MCF 10A (cell line): ENCODE measurements around the gene NCKAP5L. TPM values are rescaled to one million over a fixed set of nuclear protein-coding genes. Genes with fewer than 3 reads are reported as not detected.

Experiments
- BruUV-seq: library from RNA; stranded (reverse); fragments of 400-500 nt; replicated peaks from 2 replicates; lab custom pipeline; 2021; lab: Mats Ljungman, UMichigan
- CTCF ChIA-PET: fragments of 300-600 bp; sonication (Branson Sonifier 250); formaldehyde crosslinking; extraction: SDS; loops from one replicate; lab custom pipeline; 2021; ENCODE audit warnings: antibody characterized with exemption, inconsistent platforms; lab: Yijun Ruan, JAX
- POLR2A ChIA-PET: fragments of 300-600, 350-650 bp; sonication (Branson Sonifier 250); formaldehyde crosslinking; extraction: SDS; loops from one replicate; lab custom pipeline; 2020; ENCODE audit warnings: antibody characterized with exemption, inconsistent platforms; lab: Yijun Ruan, JAX
- DNase-seq: peaks from one replicate; pipeline ENCODE4 v3.0.0-alpha.2; 2018; ENCODE audit not compliant: unreplicated experiment
- H3K27ac Mint-ChIP-seq: one replicate; pipeline ENCODE4 v1.8.0; 2022; ENCODE audit warnings: mild to moderate bottlenecking, low read depth, mixed read lengths; ENCODE audit not compliant: unreplicated experiment
- H3K27me3 Mint-ChIP-seq: one replicate; pipeline ENCODE4 v1.8.0; 2022; ENCODE audit warnings: mixed read lengths; ENCODE audit not compliant: insufficient read depth, unreplicated experiment
- H3K36me3 Mint-ChIP-seq: one replicate; pipeline ENCODE4 v1.8.0; 2022; ENCODE audit warnings: mild to moderate bottlenecking, moderate library complexity, mixed read lengths; ENCODE audit not compliant: insufficient read depth, unreplicated experiment
- H3K4me1 Mint-ChIP-seq: one replicate; pipeline ENCODE4 v1.8.0; 2022; ENCODE audit warnings: mixed read lengths; ENCODE audit not compliant: insufficient read depth, unreplicated experiment
- H3K4me3 Mint-ChIP-seq: one replicate; pipeline ENCODE4 v1.8.0; 2022; ENCODE audit warnings: mild to moderate bottlenecking, moderate library complexity, mixed read lengths; ENCODE audit not compliant: unreplicated experiment
- H3K9me3 Mint-ChIP-seq: one replicate; pipeline ENCODE4 v1.8.0; 2022; ENCODE audit warnings: mixed read lengths; ENCODE audit not compliant: unreplicated experiment
- intact Hi-C: fragments of 100-400 bp; cut with micrococcal nuclease; formaldehyde crosslinking; loops from 2 replicates; pipeline ENCODE4 v1.14.1; 2022
- total RNA-seq: library from RNA; stranded (reverse); gene quantifications from 2 replicates; pipeline ENCODE4 v1.2.3, GENCODE V29; 2022
- TF ChIP-seq, protein P1 (sequence below): fragments of 200-600 bp; IDR thresholded peaks from one replicate; pipeline ENCODE4 v1.8.0; 2022; ENCODE audit warnings: antibody characterized with exemption, mild to moderate bottlenecking; ENCODE audit not compliant: unreplicated experiment

The NCKAP5L gene
- total RNA-seq, 1 experiment from 2014 or later, result 19.9 TPM

- BruUV-seq, result no TSS peak
- TF ChIP-seq, protein P1, sequence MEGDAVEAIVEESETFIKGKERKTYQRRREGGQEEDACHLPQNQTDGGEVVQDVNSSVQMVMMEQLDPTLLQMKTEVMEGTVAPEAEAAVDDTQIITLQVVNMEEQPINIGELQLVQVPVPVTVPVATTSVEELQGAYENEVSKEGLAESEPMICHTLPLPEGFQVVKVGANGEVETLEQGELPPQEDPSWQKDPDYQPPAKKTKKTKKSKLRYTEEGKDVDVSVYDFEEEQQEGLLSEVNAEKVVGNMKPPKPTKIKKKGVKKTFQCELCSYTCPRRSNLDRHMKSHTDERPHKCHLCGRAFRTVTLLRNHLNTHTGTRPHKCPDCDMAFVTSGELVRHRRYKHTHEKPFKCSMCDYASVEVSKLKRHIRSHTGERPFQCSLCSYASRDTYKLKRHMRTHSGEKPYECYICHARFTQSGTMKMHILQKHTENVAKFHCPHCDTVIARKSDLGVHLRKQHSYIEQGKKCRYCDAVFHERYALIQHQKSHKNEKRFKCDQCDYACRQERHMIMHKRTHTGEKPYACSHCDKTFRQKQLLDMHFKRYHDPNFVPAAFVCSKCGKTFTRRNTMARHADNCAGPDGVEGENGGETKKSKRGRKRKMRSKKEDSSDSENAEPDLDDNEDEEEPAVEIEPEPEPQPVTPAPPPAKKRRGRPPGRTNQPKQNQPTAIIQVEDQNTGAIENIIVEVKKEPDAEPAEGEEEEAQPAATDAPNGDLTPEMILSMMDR, result no peak
- ChIA-PET POLR2A (no interaction called here), CTCF (interaction anchor here (1.2 kb wide), 1 partner anchor 15 kb away, joined by 4 read pairs; no protein-coding TSS in a partner anchor)
- Mint-ChIP-seq H3K9me3 (no peaks in the 10 kb centered on the region), H3K27me3 (no peaks in the 10 kb centered on the region), H3K36me3 (peaks cover 8% of the 10 kb centered on the region), H3K27ac (no peak overlapping the region), H3K4me3 (no peak overlapping the region), H3K4me1 (no peaks in the 10 kb centered on the region)
- no peak for DNase-seq
- intact Hi-C loops, result no loop called here
These were observed 35.1 kb downstream of the NCKAP5L start for GRCh38 chr12:49792976-49793580.

GRCh38 chr12:49792181-49792970, 35.8 kb downstream of the NCKAP5L start:
- BruUV-seq, result no TSS peak
- H3K36me3 Mint-ChIP-seq, result peaks cover 8% of the 10 kb centered on the region
- no peaks in the 10 kb centered on the region for H3K9me3 Mint-ChIP-seq
- TF ChIP-seq, protein P1, result no peak
- intact Hi-C loops, result no loop called here
- CTCF ChIA-PET, result interaction anchor here (0.5 to 1.2 kb wide), 2 partner anchors 14 to 75 kb away, joined by 3 to 4 read pairs; no protein-coding TSS in a partner anchor
- POLR2A ChIA-PET, result interaction anchor here (1.1 kb wide), 1 partner anchor 26 kb away, joined by 3 read pairs; no protein-coding TSS in a partner anchor
- H3K4me3 Mint-ChIP-seq, result no peak overlapping the region
- H3K27ac Mint-ChIP-seq, result no peak overlapping the region
- no peak for DNase-seq
- no peaks in the 10 kb centered on the region for H3K4me1 Mint-ChIP-seq
- H3K27me3 Mint-ChIP-seq, result no peaks in the 10 kb centered on the region

DNA sequence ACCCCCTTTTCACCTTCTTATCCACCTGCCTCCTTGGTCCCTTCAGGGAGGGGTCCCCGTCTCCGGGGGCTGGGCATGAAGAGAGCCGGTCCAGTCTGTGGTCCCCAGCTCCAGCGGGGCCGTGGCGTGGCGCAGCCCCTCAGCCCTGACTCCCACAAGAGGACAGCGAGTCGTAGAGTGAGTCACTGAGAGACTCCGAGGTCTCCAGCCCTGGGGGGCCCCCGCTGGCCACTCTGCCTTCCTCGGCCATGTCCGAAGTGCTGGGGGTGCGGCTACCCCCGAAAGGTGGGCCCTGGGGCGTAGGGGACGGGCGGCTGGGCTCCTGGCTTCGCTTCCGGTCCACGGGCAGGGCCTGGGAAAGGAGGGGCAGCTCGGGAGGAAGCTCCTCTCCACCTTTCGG, 36.5 kb downstream of the NCKAP5L start:
- no peaks in the 10 kb centered on the region for H3K4me1 Mint-ChIP-seq
- H3K27me3 Mint-ChIP-seq, result no peaks in the 10 kb centered on the region
- H3K27ac Mint-ChIP-seq, result no peak overlapping the region
- H3K36me3 Mint-ChIP-seq, result peaks cover 8% of the 10 kb centered on the region
- ChIA-PET CTCF (interaction anchor here (0.5 to 1.2 kb wide), 2 partner anchors 13 to 76 kb away, joined by 3 to 4 read pairs; no protein-coding TSS in a partner anchor), POLR2A (interaction anchor here (1.1 kb wide), 1 partner anchor 26 kb away, joined by 3 read pairs; no protein-coding TSS in a partner anchor)
- intact Hi-C loops, result no loop called here
- no TSS peak for BruUV-seq
- no peak for DNase-seq
- no peak overlapping the region for H3K4me3 Mint-ChIP-seq
- H3K9me3 Mint-ChIP-seq, result no peaks in the 10 kb centered on the region
- TF ChIP-seq, protein P1, result no peak
